ENCODE data around the gene FAM237B.

- no peak for TF ChIP-seq POLR2A (IDR thresholded peaks at IDR 0.05; ENCODE audit: low read depth, low read length)
- TF ChIP-seq CTCF (conservative IDR thresholded peaks at IDR 0.05; ENCODE audit: low read depth, low read length) = no peak
- TF ChIP-seq SMC3 (IDR thresholded peaks at IDR 0.05; ENCODE audit: low read depth, low read length) = no peak
- no peak for TF ChIP-seq RAD21 (IDR thresholded peaks at IDR 0.05; ENCODE audit: low read length)
- no peak for TF ChIP-seq RCOR1 (IDR thresholded peaks at IDR 0.05; ENCODE audit: insufficient replicate concordance, low read length)
- no peak for TF ChIP-seq MAFK (IDR thresholded peaks at IDR 0.05; ENCODE audit: low read depth, low read length)
Observed at GRCh38 chr7:90351987-90352386, 30.9 kb upstream of the FAM237B start.
